Measurements from ENCODE around the gene SLC2A4RG. TPM values are rescaled to one million over a fixed set of nuclear protein-coding genes. Genes with fewer than 3 reads are reported as not detected.

SLC2A4RG gene
- total and polyA plus RNA-seq, 2 of the 13 experiments (the other 11 are each of a cell fraction or from before 2014, with no cell fraction given): 91.4 to 95.9 TPM

GRCh38 chr20:63765082-63765873 is 25.7 kb downstream of the SLC2A4RG start (continued):
- TF ChIP-seq PREB (CRISPR knock-in tag; IDR thresholded peaks at IDR 0.05) (no peak), ZNF264 (CRISPR knock-in tag; IDR thresholded peaks at IDR 0.05) (peak; percentile 66; the same call in 1 of the 2 replicates), FOXC1 (CRISPR knock-in tag; IDR thresholded peaks at IDR 0.05; ENCODE audit: borderline replicate concordance) (no peak), DDIT3 (CRISPR knock-in tag; IDR thresholded peaks at IDR 0.05) (no peak), ZNF20 (CRISPR knock-in tag; IDR thresholded peaks at IDR 0.05) (no peak), PHB2 (IDR thresholded peaks at IDR 0.05; ENCODE audit: partially characterized antibody) (no peak), SKI (IDR thresholded peaks at IDR 0.05; ENCODE audit: partially characterized antibody) (no peak), ZNF383 (CRISPR knock-in tag; IDR thresholded peaks at IDR 0.05; ENCODE audit: borderline replicate concordance) (0 out of 2 replicates have a peak, but pooled peaks have one; percentile 19), MEF2D (CRISPR knock-in tag; IDR thresholded peaks at IDR 0.05) (no peak), NFIC (IDR thresholded peaks at IDR 0.05; ENCODE audit: low read length) (no peak), ZNF589 (CRISPR knock-in tag; conservative IDR thresholded peaks at IDR 0.05) (no peak), CHD4 (IDR thresholded peaks at IDR 0.05; ENCODE audit: borderline replicate concordance, low read length) (no peak), IKZF4 (CRISPR knock-in tag; IDR thresholded peaks at IDR 0.05; ENCODE audit: borderline replicate concordance, low read depth, not compliant biosample characterization) (no peak), TFE3 (CRISPR knock-in tag; IDR thresholded peaks at IDR 0.05) (no peak), PBX3 (CRISPR knock-in tag; IDR thresholded peaks at IDR 0.05; ENCODE audit: borderline replicate concordance) (no peak), SRSF9 (IDR thresholded peaks at IDR 0.05; ENCODE audit: borderline replicate concordance, insufficient read depth, low read depth, low read length, poor library complexity, severe bottlenecking) (no peak), KDM5A (IDR thresholded peaks at IDR 0.05; ENCODE audit: borderline replicate concordance, low read length) (no peak), PBX2 (CRISPR knock-in tag; IDR thresholded peaks at IDR 0.05) (no peak), PRDM4 (CRISPR knock-in tag; IDR thresholded peaks at IDR 0.05; ENCODE audit: borderline replicate concordance) (no peak), ZMAT5 (CRISPR knock-in tag; IDR thresholded peaks at IDR 0.05; ENCODE audit: borderline replicate concordance, low read depth) (no peak)

All from HepG2 (cell line).